Breast epithelium (tissue), 3 donors: ENCODE measurements around the gene P2RY13.

Experiments used
- POLR2A ChIP-seq: fragments of 450-650 bp; IDR thresholded peaks from one replicate; pipeline ENCODE4 v1.6.1; 2016; ENCODE audit warnings: antibody characterized with exemption, mild to moderate bottlenecking, moderate library complexity
- POLR2AphosphoS5 ChIP-seq, 3 donors: sonication (generic); formaldehyde crosslinking; IDR thresholded peaks; one replicate each; pipeline ENCODE4 v1.6.1; 2017; ENCODE audit warnings: antibody characterized with exemption in 3 of 3
- TF ChIP-seq, protein P1 (sequence below), 3 donors: fragments of 450-650 bp; IDR thresholded peaks; one replicate each; pipeline ENCODE4 v1.5.1; 2016 to 2017; ENCODE audit warnings: antibody characterized with exemption in 3 of 3, mild to moderate bottlenecking in 3 of 3, moderate library complexity in 3 of 3

GRCh38 chr3:151372063-151372820, 42.9 kb upstream of the P2RY13 start:
- TF ChIP-seq POLR2AphosphoS5 (IDR thresholded peaks at IDR 0.05): no peak
- TF ChIP-seq, protein P1, sequence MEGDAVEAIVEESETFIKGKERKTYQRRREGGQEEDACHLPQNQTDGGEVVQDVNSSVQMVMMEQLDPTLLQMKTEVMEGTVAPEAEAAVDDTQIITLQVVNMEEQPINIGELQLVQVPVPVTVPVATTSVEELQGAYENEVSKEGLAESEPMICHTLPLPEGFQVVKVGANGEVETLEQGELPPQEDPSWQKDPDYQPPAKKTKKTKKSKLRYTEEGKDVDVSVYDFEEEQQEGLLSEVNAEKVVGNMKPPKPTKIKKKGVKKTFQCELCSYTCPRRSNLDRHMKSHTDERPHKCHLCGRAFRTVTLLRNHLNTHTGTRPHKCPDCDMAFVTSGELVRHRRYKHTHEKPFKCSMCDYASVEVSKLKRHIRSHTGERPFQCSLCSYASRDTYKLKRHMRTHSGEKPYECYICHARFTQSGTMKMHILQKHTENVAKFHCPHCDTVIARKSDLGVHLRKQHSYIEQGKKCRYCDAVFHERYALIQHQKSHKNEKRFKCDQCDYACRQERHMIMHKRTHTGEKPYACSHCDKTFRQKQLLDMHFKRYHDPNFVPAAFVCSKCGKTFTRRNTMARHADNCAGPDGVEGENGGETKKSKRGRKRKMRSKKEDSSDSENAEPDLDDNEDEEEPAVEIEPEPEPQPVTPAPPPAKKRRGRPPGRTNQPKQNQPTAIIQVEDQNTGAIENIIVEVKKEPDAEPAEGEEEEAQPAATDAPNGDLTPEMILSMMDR (IDR thresholded peaks at IDR 0.05): no peak
- no peak for TF ChIP-seq POLR2A
